Activated B cell treated with CpG ODN at 0.5 μM for 24 hours (primary cell): Measurements from ENCODE around the gene PGBD5. TPM values are rescaled to one million over a fixed set of nuclear protein-coding genes. Genes with fewer than 3 reads are reported as not detected.

Experiments
- ATAC-seq: fragments of 200-7000 bp; cut with Tn5 transposase; one replicate; pipeline ENCODE4 v1.10.0; 2021; ENCODE audit warnings: low read depth, mild to moderate bottlenecking, moderate library complexity
- CTCF ChIA-PET: fragments of 350-600 bp; sonication (Branson Sonifier 250); formaldehyde crosslinking; loops from one replicate; lab custom pipeline; 2021; ENCODE audit warnings: antibody characterized with exemption; lab: Charles Lee
- POLR2A ChIA-PET: fragments of 350-600 bp; sonication (Branson Sonifier 250); formaldehyde crosslinking; loops from one replicate; lab custom pipeline; 2021; ENCODE audit warnings: antibody characterized with exemption; lab: Charles Lee
- DNase-seq: peaks from one replicate; pipeline ENCODE4 v3.0.0; 2022
- H3K27ac Mint-ChIP-seq: one replicate; pipeline ENCODE4 v1.8.0; 2020; ENCODE audit warnings: mixed read lengths
- H3K27me3 Mint-ChIP-seq: one replicate; pipeline ENCODE4 v1.8.0; 2021; ENCODE audit warnings: mixed read lengths
- H3K36me3 Mint-ChIP-seq: one replicate; pipeline ENCODE4 v1.8.0; 2021; ENCODE audit warnings: low read depth, mixed read lengths
- H3K4me1 Mint-ChIP-seq: one replicate; pipeline ENCODE4 v1.8.0; 2021; ENCODE audit warnings: mixed read lengths
- H3K4me3 Mint-ChIP-seq: one replicate; pipeline ENCODE4 v1.8.0; 2020; ENCODE audit warnings: mild to moderate bottlenecking, mixed read lengths
- H3K9me3 Mint-ChIP-seq: one replicate; pipeline ENCODE4 v1.8.0; 2020; ENCODE audit warnings: mixed read lengths
- CTCF ChIP-seq: fragments of 200-600 bp; IDR thresholded peaks from one replicate; pipeline ENCODE4 v1.8.0; 2022; ENCODE audit warnings: antibody characterized with exemption, mild to moderate bottlenecking
- intact Hi-C: fragments of 100-400 bp; cut with micrococcal nuclease; formaldehyde crosslinking; loops from one replicate; pipeline ENCODE4 v1.15.1; 2024
- total RNA-seq: library from RNA; stranded (reverse); gene quantifications from 2 replicates; pipeline ENCODE4 v1.2.3, GENCODE V29; 2022

PGBD5 gene
- total RNA-seq, 1 donor from 2014 or later, result not detected

- H3K4me3 Mint-ChIP-seq, result no peak overlapping the region
- POLR2A ChIA-PET, result no interaction called here
- H3K9me3 Mint-ChIP-seq, result peaks cover 2% of the 10 kb centered on the region
- H3K36me3 Mint-ChIP-seq, result no peaks in the 10 kb centered on the region
- no peak overlapping the region for H3K27ac Mint-ChIP-seq
- no peak for TF ChIP-seq CTCF
- CTCF ChIA-PET, result no interaction called here
- intact Hi-C loops, result no loop called here
- H3K4me1 Mint-ChIP-seq, result no peaks in the 10 kb centered on the region
- peaks cover 12% of the 10 kb centered on the region for H3K27me3 Mint-ChIP-seq
- ATAC-seq, result no peak
- no peak for DNase-seq
These were observed 27.3 kb downstream of the PGBD5 start for GRCh38 chr1:230398856-230399255.

GRCh38 chr1:230396966-230397365, 29.2 kb downstream of the PGBD5 start:
- Mint-ChIP-seq H3K27me3 (peaks cover 17% of the 10 kb centered on the region), H3K4me1 (no peaks in the 10 kb centered on the region), H3K27ac (no peak overlapping the region), H3K4me3 (no peak overlapping the region), H3K36me3 (no peaks in the 10 kb centered on the region), H3K9me3 (peaks cover 3% of the 10 kb centered on the region)
- ATAC-seq, result no peak
- intact Hi-C loops, result no loop called here
- no peak for TF ChIP-seq CTCF
- CTCF ChIA-PET, result no interaction called here
- POLR2A ChIA-PET, result interaction anchor here (0.7 kb wide), 1 partner anchor 60 kb away, joined by 3 read pairs; no protein-coding TSS in a partner anchor
- no peak for DNase-seq

- Mint-ChIP-seq H3K27me3 (peaks cover 22% of the 10 kb centered on the region), H3K4me3 (no peak overlapping the region), H3K27ac (no peak overlapping the region), H3K36me3 (no peaks in the 10 kb centered on the region), H3K9me3 (peaks cover 3% of the 10 kb centered on the region), H3K4me1 (no peaks in the 10 kb centered on the region)
- intact Hi-C loops, result no loop called here
- DNase-seq, result no peak
- TF ChIP-seq CTCF, result no peak
- ATAC-seq, result no peak
- ChIA-PET POLR2A (no interaction called here), CTCF (no interaction called here)
These were observed 30.2 kb downstream of the PGBD5 start for GRCh38 chr1:230395932-230396331.

- intact Hi-C loops, result no loop called here
- peaks cover 22% of the 10 kb centered on the region for H3K27me3 Mint-ChIP-seq
- no peak overlapping the region for H3K27ac Mint-ChIP-seq
- no peak for ATAC-seq
- POLR2A ChIA-PET, result no interaction called here
- CTCF ChIA-PET, result no interaction called here
- no peaks in the 10 kb centered on the region for H3K36me3 Mint-ChIP-seq
- peaks cover 3% of the 10 kb centered on the region for H3K9me3 Mint-ChIP-seq
- no peak overlapping the region for H3K4me3 Mint-ChIP-seq
- TF ChIP-seq CTCF, result no peak
- no peaks in the 10 kb centered on the region for H3K4me1 Mint-ChIP-seq
- no peak for DNase-seq
These were observed 31.4 kb downstream of the PGBD5 start for GRCh38 chr1:230394741-230395140.

- ChIA-PET POLR2A (no interaction called here), CTCF (no interaction called here)
- ATAC-seq (no peak), DNase-seq (no peak)
- no peak overlapping the region for H3K4me3 Mint-ChIP-seq
- intact Hi-C loops, result no loop called here
- H3K36me3 Mint-ChIP-seq, result no peaks in the 10 kb centered on the region
- H3K4me1 Mint-ChIP-seq, result no peaks in the 10 kb centered on the region
- peaks cover 3% of the 10 kb centered on the region for H3K9me3 Mint-ChIP-seq
- no peak for TF ChIP-seq CTCF
- peaks cover 22% of the 10 kb centered on the region for H3K27me3 Mint-ChIP-seq
- no peak overlapping the region for H3K27ac Mint-ChIP-seq
These were observed 32.0 kb downstream of the PGBD5 start for GRCh38 chr1:230394134-230394533.
